HFFc6 (cell line): ENCODE data around the gene OR8G5. TPM values are rescaled to one million over a fixed set of nuclear protein-coding genes. Genes with fewer than 3 reads are reported as not detected.

Experiments used
- total RNA-seq, 6 experiments: library from RNA; stranded (reverse); fragmentation: NEBNext Ultra II Directional; extraction: Animal tissue kit (Norgen Biotek cat#: 25700); gene quantifications; 2 replicates in 1 of 6; 3 replicates in 5 of 6; pipeline ENCODE4 v1.2.3, GENCODE V29; 2021

OR8G5 gene
- total RNA-seq, 6 experiments from 2014 or later = not detected

Other genes starting within 250 kb of the OR8G5 start
- gene OR10G4, start 243.4 kb upstream of the OR8G5 start, total RNA-seq = not detected
- gene OR10G9, start 233.4 kb upstream of the OR8G5 start, total RNA-seq = not detected
- gene OR10G8, start 229.6 kb upstream of the OR8G5 start, total RNA-seq = not detected
- not detected for gene OR10G7, start 215.1 kb upstream of the OR8G5 start, total RNA-seq
- under 1 TPM in 1 of 6 experiments, not detected in 5; 0.14 TPM for gene VWA5A, start 140.9 kb upstream of the OR8G5 start, total RNA-seq
- gene OR10D3, start 73.0 kb upstream of the OR8G5 start, total RNA-seq = not detected
- gene OR8G1, start 15.3 kb upstream of the OR8G5 start, total RNA-seq = not detected
- gene OR8D1, start 57.6 kb downstream of the OR8G5 start, total RNA-seq = not detected
- not detected for gene OR8D2, start 63.8 kb downstream of the OR8G5 start, total RNA-seq
- not detected for gene OR8B2, start 128.1 kb downstream of the OR8G5 start, total RNA-seq
- not detected for gene OR8B3, start 142.6 kb downstream of the OR8G5 start, total RNA-seq
- not detected for gene OR8B4, start 168.5 kb downstream of the OR8G5 start, total RNA-seq
- not detected for gene OR8B8, start 189.3 kb downstream of the OR8G5 start, total RNA-seq